HS-5 (cell line): ENCODE data around the gene SYNGR2.
"Not testable (repeated sequence)": the region's sequence is repeated elsewhere in the genome, so short reads cannot be mapped to it uniquely, and the experiment has no call there.

Experiments used
- DNase-seq: peaks from one replicate; pipeline ENCODE4 v3.0.0-alpha.2; 2012; ENCODE audit warnings: low read depth

SYNGR2 gene

DNA sequence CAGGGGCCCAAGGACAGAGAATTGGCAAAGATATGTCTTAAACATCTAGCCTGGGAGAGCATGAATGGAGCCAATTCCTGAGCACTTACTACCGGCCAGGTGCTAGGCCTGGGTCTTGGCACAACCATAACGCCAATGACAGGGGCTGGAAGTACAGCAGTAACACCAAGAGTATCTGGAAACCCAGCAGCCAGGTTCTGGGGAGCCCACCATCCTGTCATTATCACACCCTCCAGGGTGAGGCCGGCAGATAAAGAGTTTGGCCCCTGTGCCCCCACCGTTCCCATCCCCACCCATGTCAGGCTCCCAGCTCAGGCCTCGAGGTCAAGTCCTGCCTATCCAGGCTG lies 38.3 kb upstream of the SYNGR2 start:
- no peak for DNase-seq

DNA sequence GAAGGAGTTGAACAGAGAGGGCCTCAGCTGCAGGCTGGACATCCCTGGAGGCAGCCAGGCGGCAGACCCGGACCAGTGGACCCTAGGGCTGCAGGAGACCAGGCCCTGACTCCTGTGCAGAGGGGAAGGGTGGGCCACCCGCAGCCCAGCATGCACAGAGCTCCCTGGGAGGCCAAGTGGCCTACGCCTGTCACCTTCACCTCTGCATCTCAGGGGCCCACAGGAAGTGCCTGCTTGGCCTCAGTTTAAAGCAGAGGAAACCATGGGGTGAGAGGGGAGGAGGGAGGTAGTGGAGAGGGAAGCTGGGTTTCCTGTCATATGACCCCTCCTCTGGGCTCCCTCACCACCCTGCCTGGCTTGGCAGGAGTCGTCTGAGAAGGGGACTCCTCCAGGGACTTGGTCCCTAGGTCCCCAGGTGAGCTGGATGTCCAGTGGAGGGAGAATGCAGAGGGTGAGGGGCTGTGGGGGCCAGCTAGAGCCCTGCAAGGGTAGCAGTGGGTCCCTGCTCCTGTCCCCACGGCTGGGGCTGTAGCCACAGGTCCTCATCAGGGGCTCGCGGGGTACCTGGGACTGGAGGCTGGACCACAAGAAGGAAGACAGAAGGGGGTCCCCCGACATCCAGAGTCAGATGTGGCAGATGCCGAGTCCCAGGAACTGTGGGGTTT lies 37.8 kb upstream of the SYNGR2 start, which contains the start of gene TMC8:
TSS of gene TMC8 (plus strand) at position 335 of the 665 bp plus-strand sequence. CDS start 818 bp downstream, outside the sequence.
- no peak for DNase-seq

DNA sequence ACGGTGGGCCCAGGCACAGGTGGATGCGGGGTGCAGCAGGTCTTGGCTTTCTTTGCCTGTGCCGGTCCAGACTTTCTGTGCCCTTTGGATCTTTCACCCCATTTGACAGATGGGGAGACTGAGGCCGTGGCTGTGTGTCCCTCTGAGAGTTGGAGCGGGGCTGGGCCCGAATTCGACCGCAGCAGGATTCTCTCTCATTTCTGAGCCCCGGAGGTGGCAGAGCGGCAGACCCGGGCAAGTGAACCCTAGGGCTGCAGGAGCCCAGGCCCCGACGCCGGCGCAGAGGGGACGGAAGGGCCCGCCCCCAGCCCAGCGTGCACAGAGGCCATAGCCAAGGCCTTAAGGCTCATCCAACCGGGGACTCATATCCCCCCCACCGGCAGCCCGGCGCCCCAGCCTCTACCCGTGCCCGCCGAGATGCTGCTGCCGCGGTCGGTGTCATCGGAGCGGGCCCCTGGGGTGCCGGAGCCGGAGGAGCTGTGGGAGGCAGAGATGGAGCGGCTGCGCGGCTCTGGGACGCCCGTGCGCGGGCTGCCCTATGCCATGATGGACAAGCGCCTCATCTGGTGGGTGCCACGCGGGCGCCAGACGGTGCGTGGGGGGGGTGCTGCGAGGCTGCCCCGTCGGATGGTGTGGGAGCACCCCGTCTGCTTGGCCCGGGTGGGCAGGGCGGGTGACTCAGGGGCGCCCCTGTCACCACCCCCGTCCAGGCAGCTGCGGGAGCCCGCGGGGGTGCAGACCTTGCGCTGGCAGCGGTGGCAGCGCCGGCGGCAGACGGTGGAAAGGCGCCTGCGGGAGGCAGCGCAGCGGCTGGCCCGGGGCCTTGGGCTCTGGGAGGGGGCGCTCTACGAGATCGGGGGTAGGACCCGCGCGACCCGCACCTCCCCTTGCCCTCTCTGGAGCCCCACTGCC lies 37.0 kb upstream of the SYNGR2 start:
- DNase-seq: no peak

DNA sequence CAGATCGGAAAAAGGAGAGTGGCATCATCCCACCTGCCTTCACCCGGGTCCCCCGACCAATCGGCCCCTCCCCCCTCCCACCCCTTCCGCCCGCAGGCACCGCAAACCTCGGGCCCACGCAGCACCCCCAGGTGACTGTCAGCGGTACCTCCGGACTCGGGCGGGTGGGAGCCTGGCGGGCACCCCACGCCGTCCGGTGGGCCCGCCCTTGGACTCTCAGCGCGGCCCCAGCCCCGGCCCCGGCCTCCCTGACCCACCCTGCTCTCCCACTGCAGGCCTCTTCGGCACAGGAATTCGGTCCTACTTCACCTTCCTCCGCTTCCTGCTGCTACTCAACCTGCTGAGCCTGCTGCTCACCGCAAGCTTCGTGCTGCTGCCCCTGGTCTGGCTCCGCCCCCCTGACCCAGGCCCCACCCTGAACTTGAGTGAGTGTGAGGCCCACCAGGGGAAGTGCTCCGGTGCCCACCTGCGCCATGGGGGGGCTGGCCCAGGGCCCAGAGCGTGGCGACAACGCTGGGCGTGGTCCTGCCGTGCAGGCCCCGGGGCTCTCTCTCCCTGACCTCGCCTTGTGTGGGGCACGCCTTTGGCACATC lies 36.2 kb upstream of the SYNGR2 start:
- DNase-seq: no peak

DNA sequence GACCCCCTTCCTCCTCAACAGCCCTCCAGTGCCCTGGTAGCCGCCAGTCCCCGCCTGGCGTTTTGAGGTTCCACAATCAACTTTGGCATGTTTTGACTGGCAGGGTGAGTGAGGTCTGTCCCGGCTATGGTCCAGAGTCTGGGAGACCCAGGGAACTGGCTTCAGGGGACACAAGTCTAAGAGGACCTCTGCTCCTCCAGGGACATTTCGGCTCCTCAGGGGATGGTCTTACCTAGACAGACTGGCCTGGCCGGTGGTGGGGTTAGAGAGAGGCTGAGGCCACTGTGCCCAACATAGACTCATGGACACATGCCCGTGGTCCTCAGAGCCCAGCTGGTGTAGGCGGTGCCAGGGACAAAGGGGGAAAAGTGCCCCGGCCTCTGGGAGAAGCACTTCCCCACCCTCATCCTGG lies 35.6 kb upstream of the SYNGR2 start:
- DNase-seq: no peak

DNA sequence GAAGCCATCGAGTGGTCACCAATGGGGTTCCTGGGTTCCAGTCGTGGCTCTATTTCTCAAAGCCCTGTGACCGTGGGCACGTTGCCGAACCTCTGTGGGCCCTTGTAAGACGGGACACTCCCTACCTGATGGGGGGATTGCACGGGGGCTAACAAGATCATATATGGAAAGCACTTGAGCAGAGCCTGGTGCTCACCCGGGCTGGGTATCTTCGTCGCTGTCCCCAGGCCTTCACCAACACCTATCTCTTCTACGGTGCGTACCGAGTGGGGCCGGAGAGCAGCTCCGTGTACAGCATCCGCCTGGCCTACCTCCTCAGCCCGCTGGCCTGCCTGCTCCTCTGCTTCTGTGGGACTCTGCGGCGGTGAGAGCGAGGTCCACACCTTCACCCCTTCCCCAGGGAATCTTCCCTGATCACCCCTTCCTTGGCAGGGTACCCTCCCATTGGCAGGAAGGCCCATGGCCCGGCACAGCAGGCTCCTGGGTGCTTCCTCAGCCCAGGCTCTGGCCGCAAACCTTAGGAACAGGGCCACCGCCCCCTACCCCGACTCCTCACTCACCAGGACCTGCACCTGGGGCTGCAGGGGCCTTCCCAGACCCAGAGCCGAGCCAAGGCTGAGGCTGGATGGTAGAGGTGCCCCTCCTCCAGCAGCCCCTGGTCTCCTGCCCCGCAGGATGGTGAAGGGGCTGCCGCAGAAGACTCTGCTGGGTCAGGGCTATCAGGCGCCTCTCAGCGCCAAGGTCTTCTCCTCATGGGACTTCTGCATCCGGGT lies 35.0 kb upstream of the SYNGR2 start:
- DNase-seq: no peak

DNA sequence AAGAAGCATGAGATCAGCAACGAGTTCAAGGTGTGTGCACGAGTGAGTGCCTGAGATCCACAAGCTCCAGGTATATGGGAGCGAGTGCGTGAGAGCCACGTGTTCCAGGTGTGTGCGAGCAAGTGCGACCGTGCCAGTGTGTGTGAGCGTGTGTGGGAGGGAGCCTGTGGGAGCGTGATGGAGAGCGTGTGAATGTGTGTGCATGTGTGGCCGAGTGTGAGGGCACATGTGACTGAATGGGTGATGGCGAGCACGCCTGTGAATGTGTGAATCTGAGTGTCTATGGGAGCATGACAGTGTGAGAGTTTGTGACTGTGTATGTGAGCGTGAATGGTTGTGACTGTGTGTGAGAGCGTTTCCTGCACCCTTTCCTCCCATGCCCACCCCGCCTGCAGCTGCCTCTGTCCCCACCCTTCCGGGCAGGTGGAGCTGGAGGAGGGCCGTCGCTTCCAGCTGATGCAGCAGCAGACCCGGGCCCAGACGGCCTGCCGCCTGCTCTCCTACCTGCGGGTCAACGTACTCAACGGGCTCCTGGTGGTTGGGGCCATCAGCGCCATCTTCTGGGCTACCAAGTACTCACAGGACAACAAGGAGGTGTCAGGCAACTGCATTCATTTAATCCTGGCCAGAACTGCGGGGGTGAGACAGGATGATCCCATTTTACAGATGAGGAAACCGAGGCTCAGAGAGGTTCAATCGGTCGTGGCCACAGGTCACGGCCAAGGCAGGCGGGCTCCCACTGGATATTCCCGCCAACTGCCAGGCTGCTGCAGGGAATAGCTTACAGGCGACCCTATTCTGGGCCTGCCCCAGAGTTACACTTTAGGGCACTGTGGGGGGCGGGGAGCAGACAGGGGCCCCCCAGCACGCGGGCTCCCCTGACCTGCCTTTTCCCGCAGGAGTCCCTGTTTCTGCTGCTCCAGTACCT lies 34.1 kb upstream of the SYNGR2 start:
- DNase-seq: no peak

DNA sequence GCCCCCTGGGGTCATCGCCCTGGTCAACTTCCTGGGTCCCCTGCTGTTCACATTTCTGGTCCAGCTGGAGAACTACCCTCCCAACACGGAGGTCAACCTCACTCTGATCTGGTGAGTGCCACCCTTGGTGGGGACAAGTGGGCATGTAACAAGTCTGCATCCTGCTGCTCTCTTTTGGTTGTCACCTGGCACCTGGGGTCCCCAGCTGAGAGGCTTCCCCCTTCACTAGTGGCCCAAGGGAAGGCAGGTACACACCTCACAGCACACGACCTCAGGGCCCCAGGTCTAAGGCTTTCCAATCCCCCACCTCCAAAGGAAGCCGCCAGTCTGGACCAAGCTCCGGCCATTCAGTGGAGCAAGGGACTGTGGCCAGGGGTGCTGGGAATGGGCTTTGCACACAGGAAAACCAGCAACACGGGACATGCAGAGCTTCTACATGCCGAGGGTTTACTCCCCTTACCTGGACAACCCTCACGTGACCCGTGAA lies 33.4 kb upstream of the SYNGR2 start:
- no peak for DNase-seq

DNA sequence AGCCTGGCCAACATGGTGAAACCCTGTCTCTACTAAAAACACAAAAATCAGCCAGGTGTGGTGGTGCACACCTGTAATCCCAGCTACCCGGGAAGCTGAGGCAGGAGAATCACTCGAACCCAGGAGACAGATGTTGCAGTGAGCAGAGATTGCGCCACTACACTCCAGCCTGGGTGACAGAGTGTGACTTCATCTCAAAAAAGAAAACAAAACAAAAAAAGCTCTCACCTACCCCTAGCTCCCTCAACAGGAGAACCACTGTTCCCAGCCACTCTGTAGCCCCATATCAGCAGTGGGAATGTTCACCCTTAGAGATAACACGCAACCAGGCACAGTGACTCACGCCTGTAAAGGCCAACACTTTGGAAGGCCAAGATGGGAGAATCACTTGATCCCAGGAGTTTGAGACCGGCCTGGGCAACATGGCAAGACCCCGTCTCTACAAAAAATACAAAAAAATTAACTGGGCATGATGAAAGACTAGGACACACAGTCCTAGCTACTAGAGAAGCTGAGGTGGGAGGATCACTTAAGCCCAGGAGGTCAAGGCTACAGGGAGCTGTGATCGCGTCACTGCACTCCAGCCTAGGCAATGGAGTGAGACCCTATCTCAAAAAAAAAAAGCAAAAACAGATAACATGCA lies 32.4 kb upstream of the SYNGR2 start:
- DNase-seq: no peak

DNA sequence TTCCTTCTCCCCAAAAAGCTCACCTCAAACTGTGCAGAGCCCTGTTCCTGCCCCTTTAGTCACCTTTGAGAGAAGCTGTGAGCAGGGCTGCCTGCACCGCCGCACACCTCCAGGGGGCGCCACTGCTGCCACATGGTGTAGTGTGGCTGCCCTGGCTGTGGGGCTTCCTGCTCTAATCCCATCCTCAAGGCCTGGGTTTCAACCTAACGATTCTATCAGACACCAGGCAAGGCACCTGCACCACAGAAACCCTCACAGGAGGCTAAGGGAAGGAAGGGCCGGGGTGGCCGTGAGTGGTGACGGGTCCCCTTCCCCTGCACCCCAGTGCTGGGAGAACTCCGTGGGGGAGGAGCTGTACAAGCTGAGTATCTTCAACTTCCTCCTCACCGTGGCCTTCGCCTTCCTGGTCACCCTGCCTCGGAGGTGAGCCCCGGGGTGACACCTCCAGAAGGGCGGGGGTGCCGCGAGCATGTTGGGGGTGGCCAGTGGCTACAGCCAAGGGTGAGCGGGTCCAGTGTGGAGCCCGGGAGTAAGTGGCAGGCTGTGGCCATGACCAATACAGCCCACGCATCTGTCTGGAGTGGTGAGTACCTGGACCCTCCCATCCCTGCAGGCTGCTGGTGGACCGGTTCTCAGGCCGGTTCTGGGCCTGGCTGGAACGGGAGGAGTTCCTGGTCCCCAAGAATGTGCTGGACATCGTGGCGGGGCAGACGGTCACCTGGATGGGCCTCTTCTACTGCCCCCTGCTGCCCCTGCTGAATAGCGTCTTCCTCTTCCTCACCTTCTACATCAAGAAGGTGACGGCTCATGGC lies 30.8 kb upstream of the SYNGR2 start:
- no peak for DNase-seq

DNA sequence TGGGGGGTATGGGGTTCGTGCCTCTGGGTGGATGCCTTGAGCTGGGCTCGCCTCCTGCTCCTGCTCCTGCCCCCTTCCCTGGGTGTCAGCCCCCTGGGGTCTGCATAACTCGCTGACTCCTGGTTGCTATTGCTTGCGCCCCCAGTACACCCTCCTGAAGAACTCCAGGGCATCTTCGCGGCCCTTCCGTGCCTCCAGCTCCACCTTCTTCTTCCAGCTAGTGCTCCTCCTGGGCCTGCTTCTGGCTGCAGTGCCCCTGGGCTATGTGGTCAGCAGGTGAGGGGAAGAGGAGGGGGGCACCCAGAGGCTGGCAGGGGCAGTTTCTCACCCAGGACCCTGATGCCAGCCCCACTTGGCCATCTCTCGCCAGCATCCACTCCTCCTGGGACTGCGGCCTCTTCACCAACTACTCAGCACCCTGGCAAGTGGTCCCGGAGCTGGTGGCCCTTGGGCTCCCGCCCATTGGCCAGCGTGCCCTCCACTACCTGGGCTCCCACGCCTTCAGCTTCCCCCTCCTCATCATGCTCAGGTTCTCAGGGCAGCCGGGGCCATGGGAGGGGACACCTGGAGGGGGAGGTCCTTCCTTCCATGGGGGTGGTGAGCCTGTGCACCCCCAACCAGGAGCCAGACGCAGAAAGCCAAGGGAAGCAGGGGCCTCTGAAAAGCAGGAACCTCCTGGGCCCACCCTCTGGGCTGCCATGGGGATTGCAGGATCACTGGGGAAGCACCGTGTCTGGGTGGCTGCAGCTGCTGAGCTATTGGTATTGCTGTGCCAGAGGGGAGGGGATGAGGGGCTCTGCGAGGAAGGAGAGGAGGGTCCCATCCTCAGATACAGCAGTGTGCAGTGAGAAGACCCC lies 29.9 kb upstream of the SYNGR2 start:
- DNase-seq: no peak

DNA sequence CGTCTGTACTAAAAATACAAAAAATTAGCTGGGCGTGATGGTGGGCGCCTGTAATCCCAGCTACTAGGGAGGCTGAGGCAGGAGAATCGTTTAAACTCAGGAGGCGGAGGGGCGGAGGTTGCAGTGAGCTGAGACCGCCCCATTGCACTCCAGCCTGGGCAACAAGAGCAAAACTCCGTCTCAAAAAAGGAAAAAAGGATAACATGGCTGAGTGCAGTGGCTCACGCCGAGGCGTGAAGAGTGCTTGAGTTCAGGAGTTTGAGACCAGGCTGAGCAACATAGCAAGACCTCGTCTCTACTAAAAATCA lies 28.6 kb upstream of the SYNGR2 start:
- not testable (repeated sequence) for DNase-seq

DNA sequence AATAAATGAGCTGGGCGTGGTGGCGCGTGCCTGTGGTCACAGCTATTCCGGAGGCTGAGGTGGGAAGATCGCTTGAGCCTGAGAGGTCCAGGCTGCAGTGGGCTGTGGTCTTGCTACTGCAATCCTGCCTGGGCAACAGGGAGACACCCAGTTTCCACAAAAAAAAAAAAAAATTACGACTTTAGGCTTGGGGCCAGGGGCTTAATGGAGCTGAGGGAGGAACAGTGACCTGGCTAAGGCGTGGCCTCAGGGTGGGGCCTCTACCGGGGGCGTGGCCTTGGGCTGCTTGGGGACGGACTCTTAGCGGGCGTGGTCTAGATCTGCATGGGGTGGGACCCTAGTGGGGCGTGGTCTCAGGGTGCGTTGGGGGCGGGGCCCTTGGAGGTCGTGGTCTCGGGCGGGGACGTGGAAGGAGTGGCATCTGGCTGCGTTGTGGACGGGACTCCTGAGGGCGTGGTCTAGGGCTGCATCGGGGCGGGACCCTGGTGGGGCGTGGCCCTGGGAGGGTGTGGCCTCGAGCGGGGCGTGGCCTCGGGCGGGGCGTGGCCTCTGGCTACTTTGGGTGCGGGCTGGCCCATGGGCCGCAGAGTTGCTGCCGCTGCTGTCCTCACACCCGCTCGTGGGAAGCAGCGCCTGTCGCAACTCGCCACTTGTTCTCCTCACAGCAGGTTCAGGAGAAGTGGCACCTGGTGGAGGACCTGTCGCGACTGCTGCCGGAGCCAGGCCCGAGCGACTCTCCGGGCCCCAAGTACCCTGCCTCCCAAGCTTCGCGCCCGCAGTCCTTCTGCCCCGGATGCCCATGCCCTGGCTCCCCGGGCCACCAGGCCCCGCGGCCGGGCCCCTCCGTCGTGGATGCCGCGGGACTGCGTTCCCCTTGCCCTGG lies 28.0 kb upstream of the SYNGR2 start:
- peak; percentile 18 for DNase-seq

DNA sequence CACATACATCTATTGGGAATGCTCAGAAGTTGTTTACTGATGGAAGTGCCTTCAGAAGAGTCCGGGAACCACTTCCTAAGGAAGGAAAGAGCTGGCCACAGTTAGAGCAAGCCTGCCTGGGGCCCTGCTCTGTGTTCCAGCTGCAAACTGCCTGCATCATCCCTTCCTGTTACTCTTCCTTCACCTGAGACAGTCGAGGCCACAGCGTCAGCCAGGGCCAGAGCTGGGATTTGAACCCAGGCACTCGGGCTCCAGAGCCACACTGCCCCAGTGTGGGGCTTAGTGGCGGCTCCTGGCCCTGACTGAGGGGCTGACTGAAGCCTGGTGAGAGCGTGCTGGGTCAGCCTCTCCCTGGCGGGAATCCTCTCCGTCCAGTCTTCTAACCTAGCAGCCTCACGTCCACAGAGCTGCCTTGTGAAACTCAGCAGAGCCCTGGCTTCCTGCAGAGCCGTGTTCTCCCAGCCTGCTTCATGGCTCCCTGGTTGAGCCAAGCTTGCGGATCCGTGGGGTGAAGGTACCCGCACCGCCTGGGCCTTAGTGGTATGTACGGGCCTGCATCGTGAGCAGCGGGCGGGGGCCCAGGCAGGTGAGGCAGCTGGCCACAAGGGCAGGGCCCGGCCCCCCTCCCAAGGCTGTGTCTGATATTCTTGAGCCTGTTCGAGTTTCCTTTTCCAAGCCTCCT lies 26.8 kb upstream of the SYNGR2 start:
- DNase-seq: no peak

DNA sequence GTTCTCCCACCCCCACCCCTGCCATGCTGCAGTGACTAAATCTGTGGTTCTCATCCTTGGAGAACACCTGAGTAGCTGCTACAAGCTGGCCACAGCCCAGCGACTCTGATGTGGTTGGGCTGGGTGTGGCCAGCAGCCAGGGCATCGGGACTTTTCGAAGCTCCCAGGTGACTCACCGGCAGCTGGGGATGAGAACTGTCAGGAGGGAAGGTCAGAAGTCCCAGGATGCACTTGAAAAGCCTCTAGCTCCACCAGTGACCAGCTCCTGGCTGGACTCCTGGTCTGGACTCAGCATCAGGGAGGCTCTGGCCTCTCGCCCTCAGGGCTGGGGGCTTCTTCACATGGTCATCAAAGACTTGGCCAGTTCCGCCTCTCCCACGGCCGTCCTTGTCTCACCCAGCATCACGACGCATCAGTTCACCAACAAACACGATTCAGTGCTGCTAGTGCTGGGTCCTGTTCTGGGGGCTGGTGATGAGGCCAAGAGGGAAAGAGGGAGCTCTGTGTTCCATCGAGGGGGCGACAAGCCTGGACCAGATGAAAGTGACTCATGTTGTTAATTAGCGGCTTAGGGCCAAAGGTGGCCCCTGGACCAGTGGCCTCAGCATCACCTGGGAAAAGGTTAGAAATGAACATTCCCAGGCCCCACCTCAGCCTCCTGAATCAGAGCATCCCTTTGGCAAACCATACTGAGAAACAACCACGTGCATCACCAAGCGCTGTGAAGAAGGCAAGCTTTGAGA lies 26.1 kb upstream of the SYNGR2 start:
- peak; percentile 51 for DNase-seq
